K562 (cell line): ENCODE results near the gene PRPF8. TPM values are rescaled to one million over a fixed set of nuclear protein-coding genes. Genes with fewer than 3 reads are reported as not detected.

Experiments
- CCNT2 ChIP-seq: IDR thresholded peaks from 2 replicates; pipeline ENCODE4 v1.6.1; 2011; ENCODE audit warnings: borderline replicate concordance, low read depth, mild to moderate bottlenecking, moderate library complexity, mixed read lengths, low read length; ENCODE audit not compliant: insufficient read length; ENCODE audit errors: extremely low read depth
- CEBPB ChIP-seq: fragments of 450-650 bp; IDR thresholded peaks from 2 replicates; pipeline ENCODE4 v1.6.1; 2016; ENCODE audit warnings: missing genetic modification characterization, missing compliant biosample characterization
- FOXK1 ChIP-seq: sonication (generic); formaldehyde crosslinking; IDR thresholded peaks from 2 replicates; pipeline ENCODE4 v1.8.0; 2022; ENCODE audit warnings: missing genetic modification reagents, mild to moderate bottlenecking, borderline replicate concordance
- HDAC8 ChIP-seq: fragments of 450-650 bp; IDR thresholded peaks from 2 replicates; pipeline ENCODE4 v1.6.1; 2016; ENCODE audit warnings: mild to moderate bottlenecking, missing genetic modification characterization, moderate library complexity, missing compliant biosample characterization
- HSF4 ChIP-seq: fragments of 250-450 bp; sonication (Bioruptor Pico); IDR thresholded peaks from 2 replicates; pipeline ENCODE4 v2.1.2; 2022; ENCODE audit warnings: mild to moderate bottlenecking, moderate library complexity, borderline replicate concordance
- KDM5B ChIP-seq: fragments of 200-600 bp; sonication (generic); IDR thresholded peaks from 2 replicates; pipeline ENCODE4 v1.6.1; 2012; ENCODE audit warnings: low read depth, mild to moderate bottlenecking, moderate library complexity, low read length, control low read depth, inconsistent platforms; ENCODE audit not compliant: insufficient replicate concordance
- KLF16 ChIP-seq: IDR thresholded peaks from 2 replicates; pipeline ENCODE4 v1.6.1; 2016; ENCODE audit warnings: antibody characterized with exemption
- LCOR ChIP-seq: sonication (generic); formaldehyde crosslinking; IDR thresholded peaks from 2 replicates; pipeline ENCODE4 v1.8.0; 2022; ENCODE audit warnings: mild to moderate bottlenecking, missing genetic modification reagents
- TAF9B ChIP-seq: fragments of 450-650 bp; IDR thresholded peaks from 2 replicates; pipeline ENCODE4 v1.6.1; 2018; ENCODE audit warnings: mild to moderate bottlenecking; ENCODE audit not compliant: partially characterized antibody
- VEZF1 ChIP-seq: fragments of 200-800 bp; sonication (Bioruptor generic); IDR thresholded peaks from 2 replicates; pipeline ENCODE4 v1.6.1; 2017; ENCODE audit warnings: missing genetic modification characterization, missing compliant biosample characterization
- XRCC5 ChIP-seq: fragments of 200-400 bp; formaldehyde crosslinking; IDR thresholded peaks from 2 replicates; pipeline ENCODE4 v1.6.1; 2017; ENCODE audit warnings: low read depth, mild to moderate bottlenecking, low read length
- ZBTB7A ChIP-seq: IDR thresholded peaks from 2 replicates; pipeline ENCODE4 v1.6.1; 2011; ENCODE audit warnings: low read depth, mild to moderate bottlenecking, low read length, moderate library complexity, borderline replicate concordance; ENCODE audit not compliant: control insufficient read depth
- ZNF511 ChIP-seq: sonication (generic); formaldehyde crosslinking; IDR thresholded peaks from 2 replicates; pipeline ENCODE4 v1.8.0; 2022; ENCODE audit warnings: mild to moderate bottlenecking, missing genetic modification reagents
- ZNF696 ChIP-seq: fragments of 250-450 bp; sonication (Bioruptor Pico); conservative IDR thresholded peaks from 2 replicates; pipeline ENCODE4 v1.4.0; 2020; ENCODE audit warnings: mild to moderate bottlenecking, moderate library complexity
- polyA plus RNA-seq, 8 experiments: library from polyadenylated mRNA; depleted of rRNA in 4 of 8; stranded (reverse) in 5 of 8; unstranded in 3 of 8; fragments of >200 nt; fragmentation: Nextera tagmentation in 2 of 8; fragmentation: Illumina TruSeq in 1 of 8; extraction: Ambion mirVana in 2 of 8; extraction: Trizol in 1 of 8; gene quantifications; 2 replicates each; pipeline versions ENCODE4 v1.2.1 to v1.2.3, GENCODE V29; 2011 to 2014; ENCODE audit warnings: inconsistent platforms in 1 of 8, missing spikeins in 1 of 8
- total RNA-seq, 7 experiments: library from RNA; depleted of rRNA in 6 of 7; stranded (reverse); fragments of >200 nt in 6 of 7; fragmentation: Illumina TruSeq in 2 of 7; extraction: Trizol in 2 of 7; gene quantifications; 2 replicates each; pipeline versions ENCODE4 v1.2.1 to v1.2.3, GENCODE V29; 2011 to 2021; ENCODE audit warnings: low replicate concordance in 1 of 7
- TF ChIP-seq, protein P1 (sequence below): fragments of 250-450 bp; sonication (Bioruptor Pico); IDR thresholded peaks from 2 replicates; pipeline ENCODE4 v1.5.0; 2021; ENCODE audit warnings: mild to moderate bottlenecking, moderate library complexity
- TF ChIP-seq, protein P2 (sequence below): sonication (generic); formaldehyde crosslinking; IDR thresholded peaks from 2 replicates; pipeline ENCODE4 v1.8.0; 2022; ENCODE audit warnings: mild to moderate bottlenecking, missing genetic modification reagents

Gene PRPF8
- total and polyA plus RNA-seq, 9 of the 15 experiments (the other 6 are each of a cell fraction or from before 2014, with no cell fraction given) = 64.3 to 294 (median 85.9) TPM

DNA sequence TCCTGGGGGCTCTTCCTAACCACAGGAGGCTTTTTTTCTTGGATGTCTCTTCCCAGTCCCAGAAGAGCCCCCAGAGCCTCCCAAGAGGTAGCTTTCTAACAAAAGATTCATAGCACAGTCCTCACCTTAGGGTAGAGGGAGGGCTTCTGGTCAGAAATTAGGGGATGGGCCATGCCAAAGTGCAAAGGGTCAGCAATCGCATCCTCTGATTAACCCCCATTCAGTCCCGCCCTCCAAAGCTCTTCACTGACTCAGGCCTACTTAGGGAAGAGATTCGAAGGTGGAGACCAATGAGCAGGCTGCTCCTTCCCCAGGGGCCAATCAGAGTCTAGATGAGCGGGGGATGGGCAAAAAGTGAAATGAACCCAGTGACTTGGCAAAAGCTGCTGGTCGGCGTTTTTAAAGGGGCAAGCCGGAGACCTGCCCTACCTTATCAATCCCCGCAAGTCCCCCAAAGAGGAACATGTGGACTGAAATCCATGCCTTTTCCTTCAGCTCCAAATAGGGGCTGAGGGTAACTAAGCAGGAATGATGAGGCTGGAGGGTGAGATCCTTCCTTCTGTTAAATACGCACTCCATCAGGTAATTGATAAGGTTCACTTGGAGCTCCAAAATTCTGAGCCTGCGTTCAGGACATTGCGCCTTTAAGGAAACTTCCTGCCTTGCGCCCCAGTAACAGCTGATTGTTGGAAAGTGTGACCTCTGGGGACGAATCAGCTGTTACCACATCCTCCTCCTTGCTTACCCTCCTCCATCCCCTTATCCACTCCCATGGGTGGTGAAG, 32.4 kb upstream of the PRPF8 start (continued):
- TF ChIP-seq, protein P1, sequence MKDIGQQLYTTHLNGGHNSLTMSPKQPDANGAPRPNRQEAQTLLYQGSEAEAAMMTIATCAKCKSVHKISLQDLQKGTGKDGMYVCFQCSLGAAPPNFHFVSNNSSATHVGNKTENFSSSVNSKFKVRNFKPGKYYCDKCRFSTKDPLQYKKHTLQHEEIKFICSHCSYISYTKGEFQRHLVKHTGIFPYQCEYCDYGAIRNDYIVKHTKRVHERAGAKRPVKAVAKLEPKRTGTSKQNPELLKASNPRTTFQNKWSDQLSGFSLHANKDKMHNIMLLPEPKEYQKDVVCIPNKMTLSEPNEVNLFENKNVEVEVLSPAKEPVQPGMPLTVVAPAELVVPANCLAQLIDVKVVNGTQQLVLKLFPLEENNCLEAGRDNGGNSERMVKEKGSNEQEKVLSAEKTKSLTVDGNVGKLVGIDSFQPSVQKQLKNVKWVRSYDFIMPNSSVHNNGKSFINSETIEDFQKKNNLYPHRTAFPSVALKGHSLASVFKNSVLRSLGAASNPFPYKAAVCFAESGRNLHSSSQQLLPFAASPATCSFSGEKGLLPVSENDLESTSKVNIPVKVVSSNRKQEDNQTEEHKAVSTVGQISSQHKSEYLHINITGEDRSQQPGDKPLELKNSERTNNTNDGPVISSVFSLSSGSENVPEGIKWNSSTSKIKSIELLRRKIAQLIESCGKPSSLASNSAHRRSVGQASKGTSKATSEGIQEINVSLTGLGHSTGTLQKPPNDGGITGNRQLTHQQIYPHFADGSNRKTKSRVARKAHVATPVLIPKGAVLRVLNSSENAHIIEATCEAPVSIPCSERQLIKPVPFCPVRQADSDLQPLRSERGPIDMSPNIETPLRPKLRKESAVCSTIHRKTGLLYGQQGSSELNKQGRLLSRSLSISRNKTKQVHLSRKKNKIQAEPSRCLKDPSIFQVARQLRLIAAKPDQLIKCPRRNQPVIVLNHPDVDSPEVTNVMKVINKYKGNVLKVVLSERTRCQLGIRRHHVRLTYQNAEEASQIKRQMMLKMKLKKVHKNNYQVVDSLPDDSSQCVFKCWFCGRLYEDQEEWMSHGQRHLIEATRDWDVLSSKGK (CRISPR knock-in tag) = no peak
- TF ChIP-seq, protein P2, sequence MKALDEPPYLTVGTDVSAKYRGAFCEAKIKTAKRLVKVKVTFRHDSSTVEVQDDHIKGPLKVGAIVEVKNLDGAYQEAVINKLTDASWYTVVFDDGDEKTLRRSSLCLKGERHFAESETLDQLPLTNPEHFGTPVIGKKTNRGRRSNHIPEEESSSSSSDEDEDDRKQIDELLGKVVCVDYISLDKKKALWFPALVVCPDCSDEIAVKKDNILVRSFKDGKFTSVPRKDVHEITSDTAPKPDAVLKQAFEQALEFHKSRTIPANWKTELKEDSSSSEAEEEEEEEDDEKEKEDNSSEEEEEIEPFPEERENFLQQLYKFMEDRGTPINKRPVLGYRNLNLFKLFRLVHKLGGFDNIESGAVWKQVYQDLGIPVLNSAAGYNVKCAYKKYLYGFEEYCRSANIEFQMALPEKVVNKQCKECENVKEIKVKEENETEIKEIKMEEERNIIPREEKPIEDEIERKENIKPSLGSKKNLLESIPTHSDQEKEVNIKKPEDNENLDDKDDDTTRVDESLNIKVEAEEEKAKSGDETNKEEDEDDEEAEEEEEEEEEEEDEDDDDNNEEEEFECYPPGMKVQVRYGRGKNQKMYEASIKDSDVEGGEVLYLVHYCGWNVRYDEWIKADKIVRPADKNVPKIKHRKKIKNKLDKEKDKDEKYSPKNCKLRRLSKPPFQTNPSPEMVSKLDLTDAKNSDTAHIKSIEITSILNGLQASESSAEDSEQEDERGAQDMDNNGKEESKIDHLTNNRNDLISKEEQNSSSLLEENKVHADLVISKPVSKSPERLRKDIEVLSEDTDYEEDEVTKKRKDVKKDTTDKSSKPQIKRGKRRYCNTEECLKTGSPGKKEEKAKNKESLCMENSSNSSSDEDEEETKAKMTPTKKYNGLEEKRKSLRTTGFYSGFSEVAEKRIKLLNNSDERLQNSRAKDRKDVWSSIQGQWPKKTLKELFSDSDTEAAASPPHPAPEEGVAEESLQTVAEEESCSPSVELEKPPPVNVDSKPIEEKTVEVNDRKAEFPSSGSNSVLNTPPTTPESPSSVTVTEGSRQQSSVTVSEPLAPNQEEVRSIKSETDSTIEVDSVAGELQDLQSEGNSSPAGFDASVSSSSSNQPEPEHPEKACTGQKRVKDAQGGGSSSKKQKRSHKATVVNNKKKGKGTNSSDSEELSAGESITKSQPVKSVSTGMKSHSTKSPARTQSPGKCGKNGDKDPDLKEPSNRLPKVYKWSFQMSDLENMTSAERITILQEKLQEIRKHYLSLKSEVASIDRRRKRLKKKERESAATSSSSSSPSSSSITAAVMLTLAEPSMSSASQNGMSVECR (CRISPR knock-in tag) = 0 out of 2 replicates have a peak, but pooled peaks have one; percentile 67
- TF ChIP-seq XRCC5 (no peak), HDAC8 (no peak), ZBTB7A (peak; percentile 69; the same call in 1 of the 2 replicates), KLF16 (peak; percentile 48; the same call in 1 of the 2 replicates), ZNF511 (CRISPR knock-in tag) (no peak), CEBPB (tag) (no peak; the same call in 1 of the 2 replicates), KDM5B (peak; percentile 34), FOXK1 (CRISPR knock-in tag) (no peak), VEZF1 (CRISPR knock-in tag) (peak; percentile 49), CCNT2 (peak; percentile 53), TAF9B (peak; percentile 100), ZNF696 (no peak), LCOR (CRISPR knock-in tag) (no peak), HSF4 (CRISPR knock-in tag) (no peak)
